Activated CD8-positive, alpha-beta memory T cell treated with anti-CD3 and anti-CD28 coated beads, Interleukin-2, amount 50 U/mL, for 48 hours (primary cell): Measurements from ENCODE around the gene PHLDB2.

Experiments used
- DNase-seq: peaks from one replicate; pipeline ENCODE4 v3.0.0-alpha.2; 2020

The PHLDB2 gene

DNA sequence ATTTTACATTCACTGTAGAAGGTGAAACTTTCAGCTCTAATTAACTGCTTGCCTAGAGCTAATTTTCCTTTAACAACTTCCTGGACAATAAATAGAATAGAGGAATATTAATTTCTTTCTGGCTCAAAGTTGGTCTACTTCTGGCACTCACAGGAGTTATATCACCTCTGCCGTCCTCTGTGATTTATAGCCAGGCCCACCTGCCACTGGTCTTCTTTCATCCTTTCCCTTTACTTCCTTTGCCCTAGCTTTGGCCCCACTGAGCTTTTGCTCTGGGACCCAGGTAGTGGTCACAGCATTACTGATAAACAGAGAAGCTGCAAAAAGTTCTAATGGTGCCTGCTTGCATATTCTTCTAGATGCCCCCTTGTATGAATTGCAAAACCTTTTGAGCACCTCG, 70.4 kb downstream of the PHLDB2 start:
- no peak for DNase-seq

DNA sequence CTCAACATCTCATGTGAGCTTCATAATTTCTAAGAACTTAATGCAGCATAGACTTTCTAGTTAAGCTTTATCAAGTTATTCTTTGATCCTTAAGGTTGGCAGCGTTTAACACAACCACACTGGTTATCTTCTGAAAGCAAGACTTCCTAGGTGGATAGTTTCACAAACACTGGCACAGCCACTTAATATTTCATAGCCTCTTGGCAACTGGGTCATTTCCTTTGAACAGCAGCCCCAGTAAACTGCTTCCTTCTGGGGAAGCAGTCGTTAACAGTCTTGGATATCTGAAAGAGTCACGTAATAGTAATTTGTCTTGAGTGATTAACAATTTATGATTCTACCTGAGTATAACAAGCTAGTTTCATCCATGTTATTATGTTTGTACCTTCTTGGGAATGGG, 73.9 kb downstream of the PHLDB2 start:
- DNase-seq: no peak

DNA sequence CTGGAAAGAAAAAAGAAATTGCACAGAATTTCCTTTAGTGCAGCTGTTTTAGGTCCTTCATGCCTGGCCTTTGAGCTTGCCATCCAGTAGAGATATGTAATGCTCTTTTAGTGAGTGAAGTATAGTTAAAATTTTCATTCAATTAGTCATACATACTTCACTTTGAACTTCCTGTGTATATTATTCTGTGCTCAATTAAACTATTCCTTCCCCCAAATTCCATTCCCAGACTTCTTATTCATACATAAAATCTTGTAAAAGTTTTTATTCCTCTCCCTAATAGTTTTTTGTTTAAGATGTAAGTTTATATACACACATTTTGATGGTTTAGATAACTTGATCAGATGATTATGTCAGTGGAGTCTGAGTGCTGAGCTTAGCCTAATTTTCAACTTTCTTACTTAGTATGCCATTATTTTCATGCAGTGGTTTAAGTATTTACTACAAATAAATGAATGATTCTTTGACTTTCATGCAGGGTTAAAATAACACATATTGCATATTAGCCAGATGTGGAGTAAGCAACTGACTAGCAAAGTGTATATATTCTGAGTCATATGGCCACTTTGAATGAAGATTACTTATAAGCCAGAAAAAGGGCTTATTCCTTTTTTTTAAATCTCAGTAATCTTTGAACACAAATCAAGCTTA, 77.3 kb downstream of the PHLDB2 start:
- DNase-seq: no peak

DNA sequence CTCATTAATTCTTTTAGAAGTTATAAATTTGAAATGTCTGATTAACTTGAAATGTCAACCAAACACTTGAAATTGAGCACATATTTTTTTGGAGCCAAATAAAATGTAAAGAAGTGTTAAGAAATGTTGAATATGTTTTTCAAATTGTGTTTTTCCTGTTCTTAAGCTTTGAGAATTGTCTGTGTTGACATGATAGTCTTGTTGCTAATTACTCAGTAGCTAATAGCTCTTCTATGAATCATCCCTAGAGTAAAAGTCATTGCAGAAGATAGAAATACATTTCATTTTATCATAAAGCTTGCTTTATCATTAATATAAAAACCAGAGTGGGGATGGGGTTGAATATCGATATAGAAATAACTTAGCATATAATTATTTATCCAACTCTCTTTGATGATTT, 77.9 kb downstream of the PHLDB2 start:
- no peak for DNase-seq

DNA sequence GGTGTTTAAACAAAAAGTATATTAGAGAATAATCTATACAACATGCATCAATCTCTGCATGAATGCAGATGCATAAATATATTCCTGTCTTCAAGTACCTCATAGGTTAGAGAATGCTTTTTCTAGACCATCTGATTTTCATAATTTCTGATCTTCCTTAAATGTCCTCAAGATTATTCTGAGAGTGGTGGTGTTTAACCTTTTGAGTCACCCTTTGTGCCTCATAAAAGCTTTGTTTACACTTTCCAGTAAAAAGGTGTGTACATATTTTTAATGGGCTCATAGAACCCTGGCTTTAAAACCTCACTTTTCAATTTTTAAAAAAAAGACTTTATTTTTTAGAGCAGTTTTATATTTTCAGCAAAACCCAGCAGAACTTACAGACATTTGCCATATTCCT, 78.8 kb downstream of the PHLDB2 start:
- DNase-seq: no peak

DNA sequence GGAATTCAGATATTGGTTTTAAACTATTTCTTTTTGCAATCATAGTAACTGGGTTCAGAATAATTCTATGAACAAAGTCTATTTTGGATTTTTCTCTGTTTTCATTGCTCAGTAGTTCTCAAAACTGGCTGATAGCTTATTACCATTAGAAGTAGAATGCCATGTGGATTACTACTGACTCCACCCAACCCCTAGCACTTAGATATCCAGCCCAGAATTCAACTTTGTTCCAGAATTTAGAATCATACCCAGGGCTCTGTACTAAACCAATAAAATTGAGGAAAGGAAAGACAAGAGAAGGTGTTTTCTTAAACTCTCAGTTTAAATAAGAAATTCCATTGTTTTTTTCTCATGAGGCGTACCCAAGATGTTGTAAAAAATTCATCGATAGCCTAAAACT, 80.8 kb downstream of the PHLDB2 start:
- no peak for DNase-seq

DNA sequence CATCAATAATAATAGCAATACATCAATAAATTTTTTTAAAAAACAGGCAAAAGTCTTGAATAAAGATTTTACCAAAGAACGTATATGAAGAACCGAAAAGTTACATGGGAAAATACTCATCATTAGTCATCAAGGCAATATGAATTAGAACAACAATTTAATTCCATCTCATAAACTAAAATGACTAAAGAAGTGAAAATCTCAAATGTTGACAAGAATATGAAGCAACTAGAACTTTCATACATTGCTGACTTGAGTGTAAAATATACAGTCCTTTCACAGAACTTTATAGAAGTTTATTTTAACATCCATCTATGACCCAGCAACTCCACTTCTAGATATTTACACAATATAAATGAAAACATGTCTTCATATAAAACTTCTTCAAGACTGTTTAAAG, 84.5 kb downstream of the PHLDB2 start:
- no peak for DNase-seq

DNA sequence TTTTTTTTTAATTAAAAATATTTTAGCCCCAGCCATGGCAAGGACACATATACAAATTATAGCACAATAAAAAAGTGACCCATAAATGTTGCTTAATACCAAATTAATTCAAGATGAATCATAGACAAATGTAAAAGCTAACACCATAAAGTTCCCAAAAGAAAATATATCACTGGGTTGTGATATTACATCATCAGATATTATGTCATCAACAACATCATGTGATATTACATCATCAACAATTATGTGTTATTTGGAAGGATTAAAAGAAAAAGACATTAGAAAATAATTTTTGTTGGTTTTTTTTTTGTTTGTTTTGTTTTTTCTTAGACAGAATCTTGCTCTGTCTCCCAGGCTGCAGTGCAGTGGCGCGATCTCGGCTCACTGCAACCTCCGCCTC, 85.3 kb downstream of the PHLDB2 start:
- DNase-seq: no peak

DNA sequence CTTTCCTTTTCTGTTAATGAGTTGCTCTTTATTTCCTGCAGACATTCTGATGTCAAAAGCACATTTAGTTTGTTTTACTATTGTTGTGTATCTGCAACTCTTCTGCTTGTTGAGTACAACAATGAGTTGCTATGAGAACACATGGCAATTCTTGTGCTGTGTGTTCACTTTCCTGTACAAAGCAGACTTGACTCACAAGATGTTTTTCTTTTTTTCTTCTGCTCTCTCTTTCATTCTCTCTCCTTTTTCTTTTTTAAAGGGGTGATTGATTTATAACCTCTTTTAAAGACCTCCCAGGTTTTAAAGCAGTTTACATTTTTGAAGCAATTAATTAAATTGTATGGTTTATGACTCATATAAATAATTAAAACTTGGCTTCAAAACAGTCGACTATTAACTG, 88.2 kb downstream of the PHLDB2 start:
- DNase-seq: no peak

DNA sequence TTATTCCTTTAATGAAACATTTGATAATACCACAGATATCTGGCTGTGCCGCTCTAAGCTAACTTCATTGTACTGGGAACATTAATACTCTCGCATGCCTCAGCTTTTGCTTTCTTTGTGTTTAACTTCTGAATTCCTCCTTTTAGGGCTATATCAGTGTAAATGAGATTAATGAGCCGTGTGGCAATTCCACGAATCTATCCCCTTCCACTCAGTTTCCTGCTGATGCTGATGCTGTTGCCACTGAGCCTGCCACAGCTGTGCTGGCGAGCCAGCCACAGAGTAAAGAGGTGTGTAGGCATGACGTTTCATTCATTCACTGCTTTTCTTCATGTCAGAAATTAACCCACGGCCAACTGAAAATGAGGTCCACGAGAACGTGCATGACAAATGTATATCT, 89.7 kb downstream of the PHLDB2 start:
- DNase-seq: no peak

DNA sequence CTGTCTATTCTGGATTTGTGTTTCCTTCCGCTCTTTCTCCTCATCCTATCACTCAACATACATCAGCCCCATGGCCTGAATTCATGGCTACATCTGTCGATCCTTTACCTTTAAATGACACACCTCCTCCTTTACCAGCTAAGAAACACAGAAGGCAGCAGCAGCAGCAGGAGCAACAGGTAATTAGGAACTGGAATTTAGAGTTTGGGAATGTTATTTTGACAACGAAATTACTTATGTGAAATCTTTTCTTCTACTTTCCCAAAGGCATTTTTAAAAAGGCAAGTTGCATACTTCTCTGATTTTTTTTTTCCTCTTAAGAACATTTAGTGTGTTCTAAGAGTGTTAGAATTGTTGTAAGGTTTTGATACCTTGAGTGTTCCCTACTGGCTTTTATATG, 90.6 kb downstream of the PHLDB2 start:
- no peak for DNase-seq

DNA sequence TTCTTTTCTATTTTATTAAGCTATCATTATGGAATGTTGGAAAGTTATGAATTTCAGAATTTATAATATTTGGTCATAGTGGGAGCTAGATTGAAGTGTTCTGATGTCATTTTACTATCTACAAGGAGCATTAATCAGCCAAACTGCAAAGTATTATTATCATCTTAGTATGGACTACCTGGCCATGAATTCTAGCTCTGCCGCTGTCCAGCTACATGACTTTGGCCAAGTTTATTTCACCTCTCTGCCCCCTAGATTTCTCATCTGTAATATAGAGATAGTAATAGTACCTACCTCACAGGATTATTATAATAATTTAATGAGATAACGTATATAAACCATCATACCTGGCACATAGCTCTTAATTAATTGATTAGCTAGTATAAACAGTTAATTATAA, 92.0 kb downstream of the PHLDB2 start:
- DNase-seq: no peak

DNA sequence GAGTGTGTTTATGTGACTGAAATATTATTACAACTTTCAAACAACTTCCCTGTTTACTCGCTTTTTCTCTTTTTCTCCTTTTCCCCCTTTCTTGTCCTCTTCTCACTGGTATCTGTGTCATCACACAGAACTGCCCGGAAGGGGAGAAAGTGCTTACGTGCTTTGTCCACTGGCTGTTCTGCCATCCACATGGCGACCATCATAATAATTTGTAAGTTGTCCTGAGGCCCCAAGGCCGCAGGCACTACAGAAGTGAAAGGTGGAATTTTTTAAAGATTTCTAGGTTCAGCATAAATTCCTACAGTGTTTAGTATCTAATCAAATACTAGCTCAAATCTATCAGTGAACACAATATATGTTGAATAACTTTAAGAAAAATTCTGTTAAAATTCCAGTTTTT, 93.0 kb downstream of the PHLDB2 start:
- DNase-seq: no peak

DNA sequence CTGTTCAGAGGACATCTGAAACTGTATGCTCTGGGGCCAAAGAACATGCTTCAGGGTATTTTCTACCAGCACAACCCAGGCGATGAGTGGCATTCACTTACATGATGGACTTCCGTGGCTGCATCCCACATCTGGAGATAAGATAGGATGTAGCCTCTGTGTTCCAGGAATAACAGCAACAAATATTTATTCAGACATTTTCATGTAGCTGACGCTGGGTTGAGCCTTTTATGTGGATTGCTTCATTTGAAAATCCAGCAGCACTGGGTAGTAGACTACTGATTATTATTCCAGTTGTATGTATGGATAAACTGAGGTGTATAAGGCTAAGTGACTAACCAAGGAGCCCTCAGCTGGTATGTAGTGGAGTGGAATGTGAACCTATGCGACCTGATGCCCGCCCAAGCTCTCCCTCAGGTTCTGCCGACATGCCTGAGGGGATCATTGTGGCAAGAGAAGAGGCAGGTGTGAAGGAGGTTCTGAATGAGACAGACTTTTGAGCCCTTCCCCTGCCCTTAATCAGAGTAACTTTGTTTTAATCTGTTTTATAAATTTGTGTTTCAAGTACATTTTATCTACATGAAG, 93.9 kb downstream of the PHLDB2 start:
- no peak for DNase-seq

DNA sequence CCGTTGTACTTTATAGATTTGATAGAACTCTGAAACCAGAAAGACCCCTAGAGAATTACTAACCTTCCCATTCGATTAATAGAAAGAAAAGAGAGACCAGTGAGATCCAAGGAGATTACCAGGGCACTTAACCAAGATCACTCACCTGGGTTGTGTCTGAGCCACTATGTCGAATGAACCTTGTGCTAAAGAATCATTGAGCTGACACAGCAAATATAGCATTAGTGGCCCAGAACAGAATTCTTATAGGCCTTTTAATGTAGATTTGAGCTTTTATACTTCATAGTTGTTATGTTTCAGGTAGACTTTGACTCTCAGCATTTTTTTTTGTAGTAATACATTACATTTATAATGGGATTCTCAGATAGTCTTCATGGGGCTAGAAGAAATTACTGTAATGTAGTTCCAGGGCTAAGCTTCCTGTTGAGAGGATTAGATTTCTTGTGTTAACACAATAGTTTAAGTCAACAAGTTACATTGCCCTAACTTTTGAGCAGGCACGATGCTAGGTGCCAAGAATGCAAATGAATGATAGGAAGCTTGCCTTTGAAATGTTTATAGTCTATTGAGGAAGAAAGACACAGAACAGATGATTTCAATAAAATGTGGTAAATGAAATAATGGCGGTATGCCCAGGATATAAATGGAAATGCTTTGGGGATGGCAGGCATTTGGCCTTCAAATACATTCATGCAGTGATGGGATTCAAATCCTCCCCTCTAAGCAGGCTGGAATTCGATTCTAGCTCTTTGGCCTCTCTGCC, 95.3 kb downstream of the PHLDB2 start:
- no peak for DNase-seq

DNA sequence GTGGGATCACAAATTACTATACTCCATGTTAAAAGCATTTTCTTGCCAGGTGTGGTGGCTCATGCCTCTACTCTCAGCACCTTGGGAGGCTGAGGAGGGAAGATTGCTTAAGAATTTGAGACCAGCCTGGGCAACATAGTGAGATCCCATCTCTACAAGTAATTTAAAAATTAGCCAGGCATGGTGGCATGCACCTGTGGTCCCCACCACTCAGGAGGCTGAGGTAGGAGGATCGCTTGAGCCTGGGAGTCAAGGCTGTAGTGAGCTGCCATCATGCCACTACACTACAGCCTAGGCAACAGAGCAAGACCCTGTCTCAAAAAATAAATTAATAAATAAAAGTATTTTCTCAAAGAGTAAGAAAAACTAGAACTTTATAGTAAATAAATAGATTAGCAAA, 96.8 kb downstream of the PHLDB2 start:
- no peak for DNase-seq

DNA sequence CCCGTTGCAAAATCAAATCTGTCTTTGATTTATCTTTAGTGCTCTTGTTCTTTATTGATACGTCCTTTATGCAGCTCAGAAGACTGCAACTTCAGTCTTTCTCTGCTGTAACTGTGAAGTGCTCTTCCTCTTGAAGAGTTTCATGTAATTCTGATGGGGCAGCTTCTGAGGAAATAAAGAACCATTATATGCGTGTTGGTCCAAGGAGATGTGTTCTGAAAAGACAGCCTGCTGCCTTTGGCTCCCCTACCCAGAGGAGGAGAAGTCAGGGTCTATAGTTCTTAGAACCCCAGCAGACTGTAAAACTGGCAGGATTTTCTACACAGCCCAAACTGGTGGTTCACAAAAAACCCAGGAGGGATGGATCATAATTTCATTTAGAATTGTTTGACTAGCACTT, 97.4 kb downstream of the PHLDB2 start:
- no peak for DNase-seq

DNA sequence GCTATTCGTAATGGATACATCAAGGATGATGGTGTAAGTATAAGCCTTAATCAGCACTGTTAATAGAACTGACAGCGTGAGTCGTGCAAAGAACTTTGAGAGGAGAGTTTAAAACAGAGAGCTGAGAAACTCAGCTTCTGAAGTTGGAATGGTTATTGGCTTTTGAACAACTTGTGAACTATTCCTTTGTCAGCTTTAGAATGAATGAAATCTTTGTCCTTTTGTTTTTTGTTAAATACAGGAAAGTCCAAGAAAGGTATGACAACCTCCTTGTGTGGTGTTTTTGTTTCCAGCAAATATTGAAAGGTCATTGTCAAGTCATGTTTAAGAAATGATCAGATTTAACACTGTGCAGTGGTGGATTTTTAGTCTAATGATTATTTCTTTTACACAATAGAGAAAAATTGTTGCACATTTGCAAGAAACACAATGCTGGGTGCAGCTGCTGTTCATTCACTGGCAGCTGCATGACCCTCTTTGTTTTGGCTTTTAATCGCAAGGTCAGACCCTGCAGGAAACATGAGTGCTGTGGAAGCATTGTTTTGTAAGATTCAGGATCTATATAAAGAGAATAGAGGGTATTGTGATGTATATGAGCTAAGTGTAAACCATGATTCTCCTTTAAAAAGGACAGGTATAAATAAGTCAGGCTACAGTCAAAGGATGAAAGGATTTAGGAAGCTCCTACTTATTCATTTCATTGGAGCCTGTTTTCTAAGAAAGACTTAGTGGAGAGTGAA, 98.1 kb downstream of the PHLDB2 start:
- DNase-seq: no peak

DNA sequence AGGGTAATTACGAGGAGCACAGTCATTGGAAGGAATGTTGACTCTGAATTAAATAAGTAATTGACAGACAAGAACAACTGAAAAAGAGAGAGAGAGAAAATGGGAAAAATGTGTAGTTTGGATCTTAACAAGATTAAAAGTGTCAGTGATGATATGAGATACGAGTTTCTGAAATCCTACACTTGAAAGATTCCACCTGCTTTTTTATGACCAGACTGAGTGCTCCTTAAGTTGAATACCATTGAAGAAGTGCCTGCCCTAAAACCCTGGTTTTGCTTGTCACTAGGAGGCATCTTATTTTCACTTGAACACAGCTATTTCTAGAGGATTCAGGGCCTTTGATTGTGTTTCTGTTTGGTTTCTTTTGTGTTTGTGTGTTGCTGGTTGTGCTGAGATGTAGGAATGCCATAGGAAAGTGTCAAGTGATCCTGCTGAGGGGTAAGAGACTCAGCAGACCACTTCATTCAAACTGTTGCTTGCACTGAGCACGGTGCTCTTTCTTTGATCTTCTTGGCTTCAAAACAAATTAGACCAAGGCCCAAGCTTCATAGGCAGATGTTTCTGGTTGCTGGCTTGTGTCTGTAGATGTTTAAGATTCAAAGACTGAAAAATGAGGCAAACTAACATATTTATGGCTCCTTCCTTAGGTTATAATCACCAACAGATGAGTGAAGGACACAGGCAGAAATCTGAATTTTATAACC, 102.5 kb downstream of the PHLDB2 start:
- no peak for DNase-seq

DNA sequence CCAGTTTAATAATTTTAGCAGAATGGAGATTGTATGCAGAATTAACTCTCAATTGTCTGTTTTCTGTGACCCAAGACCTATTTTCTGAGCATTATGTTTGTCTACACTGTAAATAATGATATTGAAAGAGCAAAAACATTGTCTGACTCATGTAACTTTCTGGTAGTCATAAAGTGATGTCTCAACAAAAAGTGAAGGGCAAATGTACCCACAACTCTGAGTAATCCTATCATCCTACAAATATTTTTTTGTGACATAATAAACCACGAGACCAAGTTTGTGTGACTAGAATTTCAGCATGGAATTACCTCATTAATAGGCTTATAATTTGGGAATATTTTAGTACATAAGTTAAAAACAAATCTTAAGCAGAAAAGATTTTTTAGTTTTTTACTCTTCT, 104.4 kb downstream of the PHLDB2 start:
- DNase-seq: no peak

DNA sequence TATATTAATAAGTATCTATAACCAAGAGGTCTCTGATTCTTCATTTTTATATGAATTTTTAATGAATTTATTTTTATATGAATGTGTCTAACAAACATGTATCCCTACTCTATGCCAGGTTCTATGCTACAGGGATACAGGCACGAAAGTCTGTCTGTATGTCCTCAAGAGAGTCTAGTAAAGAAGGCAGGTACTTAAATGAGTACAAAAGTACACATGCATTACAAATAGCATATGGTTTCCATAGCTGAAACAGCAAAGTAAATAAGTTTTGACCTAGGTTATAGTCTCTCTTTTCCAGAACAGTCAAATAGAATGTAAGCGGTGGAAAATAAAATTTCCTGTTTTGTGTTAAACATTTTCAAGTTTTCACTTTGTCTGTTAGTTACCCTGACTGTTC, 106.4 kb downstream of the PHLDB2 start:
- no peak for DNase-seq

DNA sequence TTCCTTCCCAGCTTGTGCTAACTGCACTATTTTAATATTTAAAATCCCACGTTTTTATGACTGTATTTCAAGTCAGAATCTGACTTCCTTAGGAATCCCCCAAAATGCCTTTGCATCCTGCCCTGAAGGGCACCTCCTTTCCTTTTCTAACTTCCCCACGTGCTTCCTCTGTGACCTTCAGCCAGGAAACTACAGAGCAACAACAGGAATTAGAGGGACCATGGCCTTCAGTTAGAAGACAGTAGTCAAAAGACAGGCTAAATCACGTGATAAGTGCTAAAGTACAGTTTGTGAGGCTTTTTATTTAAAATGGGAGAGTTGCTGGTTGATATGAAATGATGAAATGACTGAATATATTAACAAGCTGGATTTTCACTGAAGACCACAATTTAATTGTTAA, 108.0 kb downstream of the PHLDB2 start:
- no peak for DNase-seq

DNA sequence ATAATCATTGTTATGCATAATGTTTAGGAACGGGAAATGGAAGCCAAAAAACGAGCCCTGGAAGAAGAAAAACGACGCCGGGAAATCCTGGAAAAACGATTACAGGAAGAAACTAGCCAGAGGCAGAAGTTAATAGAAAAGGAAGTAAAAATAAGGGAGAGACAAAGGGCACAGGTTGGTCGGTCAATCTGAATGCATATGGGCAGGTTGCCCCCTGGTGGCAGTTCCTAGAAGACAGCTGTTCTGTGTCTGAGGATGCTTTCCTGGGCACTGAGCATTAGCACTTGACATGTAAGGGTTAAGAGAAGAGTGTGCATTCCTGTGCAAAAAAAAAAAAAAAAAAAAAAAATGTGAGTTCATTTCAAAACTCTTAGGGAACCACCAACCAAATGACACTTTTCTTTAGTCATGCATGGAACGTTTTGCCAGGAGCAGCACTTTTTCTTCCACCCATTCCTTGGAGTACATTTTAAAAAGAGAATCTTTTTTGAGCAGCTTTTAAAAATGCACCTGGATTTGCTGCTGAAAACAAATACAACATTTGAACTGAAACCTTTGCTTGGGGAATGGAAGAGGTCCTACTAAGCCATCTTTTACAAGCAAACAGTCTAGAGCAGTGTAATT, 108.7 kb downstream of the PHLDB2 start:
- peak; percentile 88 for DNase-seq
